PC-3 (cell line): ENCODE data around the gene DEPDC1. TPM values are rescaled to one million over a fixed set of nuclear protein-coding genes. Genes with fewer than 3 reads are reported as not detected.

Experiments used
- ATAC-seq: fragments of 200-7000 bp; cut with Tn5 transposase; 2 replicates; pipeline ENCODE4 v1.9.1; 2020; ENCODE audit warnings: mild to moderate bottlenecking, moderate library complexity
- Bru-seq: library from RNA; stranded (reverse); fragments of 400-500 nt; gene quantifications from one replicate; lab custom pipeline; 2021; lab: Mats Ljungman, UMichigan
- BruChase-seq, 2 experiments: library from RNA; stranded (reverse); fragments of 400-500 nt; gene quantifications; one replicate each; lab custom pipeline; 2021; lab: Mats Ljungman, UMichigan
- BruUV-seq: library from RNA; stranded (reverse); fragments of 400-500 nt; replicated peaks from 2 replicates; lab custom pipeline; 2021; lab: Mats Ljungman, UMichigan
- CTCF ChIA-PET: fragments of 300-600 bp; sonication (Branson Sonifier 250); formaldehyde crosslinking; loops from one replicate; lab custom pipeline; 2022; ENCODE audit warnings: antibody characterized with exemption; lab: Charles Lee
- POLR2A ChIA-PET: fragments of 300-600 bp; sonication (Branson Sonifier 250); formaldehyde crosslinking; loops from one replicate; lab custom pipeline; 2022; ENCODE audit warnings: antibody characterized with exemption; ENCODE audit not compliant: unreplicated experiment; lab: Charles Lee
- DNase-seq: peaks from one replicate; pipeline ENCODE4 v3.0.0-alpha.2; 2015
- H2AFZ ChIP-seq: fragments of 300-600 bp; sonication (generic); 2 replicates; pipeline ENCODE4 v1.6.0; 2016; ENCODE audit warnings: antibody characterized with exemption, low read length
- H3F3A ChIP-seq: fragments of 300-600 bp; sonication (generic); one replicate; pipeline ENCODE4 v1.6.0; 2017; ENCODE audit warnings: antibody characterized with exemption, low read length, control low read depth, mild to moderate bottlenecking; ENCODE audit not compliant: unreplicated experiment
- H3K27ac ChIP-seq: fragments of 300-600 bp; sonication (generic); 2 replicates; pipeline ENCODE4 v1.5.1; 2016; ENCODE audit warnings: mild to moderate bottlenecking, low read length
- H3K27me3 ChIP-seq: fragments of 300-600 bp; sonication (generic); 2 replicates; pipeline ENCODE4 v1.6.1; 2016; ENCODE audit warnings: low read length, mixed read lengths
- H3K36me3 ChIP-seq: fragments of 300-600 bp; sonication (generic); 2 replicates; pipeline ENCODE4 v1.6.1; 2016; ENCODE audit warnings: low read depth, mixed run types, low read length, mixed read lengths
- H3K4me1 ChIP-seq: fragments of 300-600 bp; sonication (generic); 2 replicates; pipeline ENCODE4 v1.5.1; 2016; ENCODE audit warnings: low read length; ENCODE audit not compliant: insufficient read depth
- H3K4me2 ChIP-seq: fragments of 300-600 bp; sonication (generic); 2 replicates; pipeline ENCODE4 v1.6.0; 2016; ENCODE audit warnings: low read length
- H3K4me3 ChIP-seq: fragments of 300-600 bp; sonication (generic); 2 replicates; pipeline ENCODE4 v1.5.1; 2016; ENCODE audit warnings: mild to moderate bottlenecking, low read length, mixed read lengths
- H3K79me2 ChIP-seq: fragments of 300-600 bp; sonication (generic); 2 replicates; pipeline ENCODE4 v1.6.1; 2017; ENCODE audit warnings: low read length, mixed read lengths
- H3K9ac ChIP-seq: fragments of 300-600 bp; sonication (generic); 2 replicates; pipeline ENCODE4 v1.6.0; 2016; ENCODE audit warnings: mild to moderate bottlenecking, low read length
- H3K9me2 ChIP-seq: fragments of 300-600 bp; sonication (generic); replicated peaks from 2 replicates; pipeline ENCODE4 v1.6.1; 2016; ENCODE audit warnings: mixed run types, low read length, mixed read lengths
- H3K9me3 ChIP-seq: fragments of 300-600 bp; sonication (generic); 2 replicates; pipeline ENCODE4 v1.6.1; 2016; ENCODE audit warnings: low read length, mixed read lengths
- H4K20me1 ChIP-seq: fragments of 300-600 bp; sonication (generic); 2 replicates; pipeline ENCODE4 v1.6.1; 2016; ENCODE audit warnings: low read length, mixed read lengths
- CTCF ChIP-seq: fragments of 300-600 bp; sonication (generic); conservative IDR thresholded peaks from 2 replicates; pipeline ENCODE4 v1.5.1; 2017; ENCODE audit warnings: antibody characterized with exemption, low read depth, mild to moderate bottlenecking, low read length
- EZH2 ChIP-seq: fragments of 300-600 bp; sonication (generic); IDR thresholded peaks from one replicate; pipeline ENCODE4 v1.6.1; 2017; ENCODE audit warnings: antibody characterized with exemption, mild to moderate bottlenecking, low read length; ENCODE audit not compliant: unreplicated experiment
- EZH2phosphoT487 ChIP-seq: fragments of 300-600 bp; sonication (generic); IDR thresholded peaks from 2 replicates; pipeline ENCODE4 v1.6.1; 2018; ENCODE audit warnings: mild to moderate bottlenecking, antibody characterized with exemption, low read length, borderline replicate concordance
- intact Hi-C: fragments of 100-400 bp; cut with micrococcal nuclease; formaldehyde crosslinking; loops from 2 replicates; pipeline ENCODE4 v1.9.0; 2023
- long read RNA-seq: library from polyadenylated mRNA; unstranded; transcript quantifications from one replicate; pipeline ENCODE4 v2.0.0, GENCODE V29; 2021; ENCODE audit not compliant: unreplicated experiment
- total RNA-seq: library from RNA; depleted of rRNA; stranded (reverse); fragments of >200 nt; gene quantifications from 2 replicates; pipeline ENCODE4 v1.2.3, GENCODE V29; 2014; rRNA removed

The DEPDC1 gene
- total RNA-seq: 21.0 and 21.6 TPM in 2 replicates
- Bru-seq, nascent RNA: percentile 76 among the genes with signal in this experiment
- BruChase-seq, experiment 1, labeled RNA remaining after a 6-hour chase: percentile 74 among the genes with signal in this experiment
- percentile 51 among the genes with signal in this experiment for BruChase-seq, experiment 2, labeled RNA remaining after a 2-hour chase
- long read RNA-seq, full-length matches to known transcripts: 6 of 13 reads
- long read RNA-seq, partial matches to known transcripts: 7 of 13 reads
- long read RNA-seq, other reads (novel, unspliced or antisense): 0 of 13 reads

DNA sequence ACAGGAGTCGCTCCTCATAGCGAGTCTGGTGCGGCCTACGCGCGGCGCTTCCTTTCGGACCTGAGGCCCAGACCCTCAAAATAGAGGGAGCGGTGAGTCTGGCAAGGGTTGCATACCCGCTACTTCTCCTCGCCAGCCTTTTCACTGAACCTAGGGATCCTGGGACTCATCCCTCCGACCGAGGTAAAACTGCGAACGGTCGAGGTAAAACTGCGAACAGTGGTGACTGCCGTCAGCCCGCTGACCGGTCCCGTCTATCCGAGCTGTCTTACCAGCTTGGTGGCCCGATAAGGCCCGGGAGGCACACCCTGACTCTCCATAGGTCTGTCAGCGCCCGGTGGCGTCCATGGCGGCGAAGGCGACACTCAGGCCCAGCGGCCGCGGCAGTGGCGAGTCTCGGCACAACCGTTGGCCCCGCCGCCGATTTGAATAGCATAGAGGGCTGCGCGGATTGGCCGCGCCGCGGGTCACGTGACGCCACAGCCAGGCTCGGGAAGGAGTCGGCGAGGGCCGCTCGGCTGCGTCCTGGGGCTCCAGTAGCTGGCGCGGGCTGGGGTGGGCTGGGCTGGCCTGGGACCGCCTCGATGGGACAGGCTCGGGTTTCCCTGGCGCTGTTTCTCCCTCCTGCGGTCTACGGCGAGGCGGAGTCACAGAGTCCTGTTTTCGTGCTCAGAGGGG, at the start of gene DEPDC1:
DEPDC1 (minus strand) TSS at position 403 of the 678 bp plus-strand sequence; CDS start at position 320, 83 bp downstream.
- Histone ChIP-seq H3K4me2 (peak within 1 kb of the TSS; percentile 99), H2AFZ (peak within 1 kb of the TSS; percentile 99), H3K9me3 (no peaks in the 10 kb centered on the region), H3K4me1 (peaks cover 38% of the 10 kb centered on the region), H3K79me2 (peaks cover 50% of the 10 kb centered on the region), H3F3A (no peaks in the 10 kb centered on the region), H3K9me2 (no peaks in the 10 kb centered on the region), H3K9ac (peak within 1 kb of the TSS; percentile 98), H3K36me3 (peaks cover 16% of the 10 kb centered on the region; the same call in 1 of the 2 replicates), H3K4me3 (peak within 1 kb of the TSS; percentile 82), H3K27me3 (no peaks in the 10 kb centered on the region), H3K27ac (peak within 1 kb of the TSS; percentile 73), H4K20me1 (no peaks in the 10 kb centered on the region)
- ChIA-PET CTCF (interaction anchor here (0.5 kb wide), 1 partner anchor 9 kb away, joined by 4 read pairs; no protein-coding TSS in a partner anchor), POLR2A (interaction anchor here (0.6 kb wide), 3 partner anchors 31 to 812 kb away, joined by 3 to 4 read pairs (median 4); no protein-coding TSS in a partner anchor)
- DNase-seq (peak; percentile 96), ATAC-seq (peak; percentile 94)
- intact Hi-C loops: loop anchor here (2.0 kb wide), 1 partner anchor 54 kb away; no protein-coding TSS in a partner anchor
- BruUV-seq: TSS peak; percentile 75
- TF ChIP-seq EZH2 (no peak), CTCF (no peak), EZH2phosphoT487 (no peak)

GRCh38 chr1:68544651-68545050, 47.8 kb upstream of the DEPDC1 start:
- H3K36me3 ChIP-seq: no peaks in the 10 kb centered on the region
- BruUV-seq: no TSS peak
- no peak overlapping the region for H3K9ac ChIP-seq
- ATAC-seq (no peak), DNase-seq (no peak)
- no peaks in the 10 kb centered on the region for H3F3A ChIP-seq
- no peaks in the 10 kb centered on the region for H3K27me3 ChIP-seq
- intact Hi-C loops: no loop called here
- no peaks in the 10 kb centered on the region for H3K9me2 ChIP-seq
- no peak overlapping the region for H2AFZ ChIP-seq
- ChIA-PET CTCF (no interaction called here), POLR2A (no interaction called here)
- no peaks in the 10 kb centered on the region for H4K20me1 ChIP-seq
- H3K4me1 ChIP-seq: peaks cover 10% of the 10 kb centered on the region
- no peak overlapping the region for H3K4me2 ChIP-seq
- no peak overlapping the region for H3K4me3 ChIP-seq
- no peaks in the 10 kb centered on the region for H3K79me2 ChIP-seq
- TF ChIP-seq EZH2 (no peak), EZH2phosphoT487 (no peak), CTCF (no peak)
- H3K27ac ChIP-seq: no peak overlapping the region
- no peaks in the 10 kb centered on the region for H3K9me3 ChIP-seq
